ENCODE results near the gene NDUFB8.
A peak's percentile ranks its signal among the peaks of the same experiment; 100 is the strongest.

Gene NDUFB8

GRCh38 chr10:100562008-100562672 lies 32.5 kb upstream of the NDUFB8 start:
- CTCF ChIA-PET = interaction anchor here (0.5 to 4.6 kb wide), 42 partner anchors 10 to 350 kb away, joined by 3 to 77 read pairs (median 4); partner anchors contain the start of genes HIF1AN and PAX2
- DNase-seq (ENCODE audit: low spot score) = peak; percentile 92
- POLR2A ChIA-PET (ENCODE audit: low non-redundant PET) = interaction anchor here (0.5 kb wide), 1 partner anchor 29 kb away, joined by 7 read pairs; no protein-coding TSS in a partner anchor
- peak; percentile 95 for TF ChIP-seq CTCF (conservative IDR thresholded peaks at IDR 0.05; ENCODE audit: low read depth)
- no peak overlapping the region for H3K27ac ChIP-seq

DNA sequence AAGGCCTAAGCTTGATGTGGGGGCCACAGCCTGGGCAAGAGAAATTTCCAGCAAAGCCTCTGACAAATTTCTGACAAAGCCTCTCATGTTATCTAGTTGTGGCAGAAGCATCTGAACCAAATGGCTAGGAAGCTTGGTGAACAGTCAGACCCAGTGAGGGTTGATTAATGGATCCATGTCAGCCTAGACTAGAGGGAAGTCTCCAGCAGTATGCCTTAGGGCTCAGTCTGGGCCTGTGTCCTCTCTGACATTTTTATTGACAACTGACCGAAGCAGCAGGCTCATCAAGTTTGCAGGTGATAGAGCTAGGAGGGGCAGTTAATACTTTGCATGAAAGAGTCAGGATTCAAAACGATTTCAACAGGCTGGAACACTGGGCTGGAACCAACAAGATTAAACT lies 31.3 kb upstream of the NDUFB8 start:
- no peak overlapping the region for H3K27ac ChIP-seq
- ChIA-PET CTCF (interaction anchor here (0.6 to 4.6 kb wide), 9 partner anchors 11 to 507 kb away, joined by 3 to 77 read pairs (median 5); partner anchors contain the start of gene PAX2), POLR2A (ENCODE audit: low non-redundant PET) (interaction anchor here (0.5 kb wide), 1 partner anchor 436 kb away, joined by 3 read pairs; no protein-coding TSS in a partner anchor)
- DNase-seq (ENCODE audit: low spot score) = no peak
- TF ChIP-seq CTCF (conservative IDR thresholded peaks at IDR 0.05; ENCODE audit: low read depth) = no peak

GRCh38 chr10:100560248-100560647 lies 30.6 kb upstream of the NDUFB8 start:
- H3K27ac ChIP-seq = no peak overlapping the region
- DNase-seq (ENCODE audit: low spot score) = no peak
- no peak for TF ChIP-seq CTCF (conservative IDR thresholded peaks at IDR 0.05; ENCODE audit: low read depth)
- POLR2A ChIA-PET (ENCODE audit: low non-redundant PET) = no interaction called here
- CTCF ChIA-PET = interaction anchor here (0.6 to 4.6 kb wide), 5 partner anchors 11 to 661 kb away, joined by 3 to 77 read pairs (median 6); partner anchors contain the start of gene PAX2

- TF ChIP-seq CTCF (conservative IDR thresholded peaks at IDR 0.05; ENCODE audit: low read depth) = no peak
- POLR2A ChIA-PET (ENCODE audit: low non-redundant PET) = no interaction called here
- H3K27ac ChIP-seq = no peak overlapping the region
- CTCF ChIA-PET = interaction anchor here (0.6 to 1.1 kb wide), 2 partner anchors 15 to 174 kb away, joined by 3 to 6 read pairs; no protein-coding TSS in a partner anchor
- no peak for DNase-seq (ENCODE audit: low spot score)
Observed at GRCh38 chr10:100554902-100555301, 25.2 kb upstream of the NDUFB8 start.

- DNase-seq (ENCODE audit: low spot score) = no peak
- no peak overlapping the region for H3K27ac ChIP-seq
- TF ChIP-seq CTCF (conservative IDR thresholded peaks at IDR 0.05; ENCODE audit: low read depth) = no peak
- ChIA-PET CTCF (interaction anchor here (0.5 to 1.1 kb wide), 2 partner anchors 21 to 175 kb away, joined by 6 read pairs; no protein-coding TSS in a partner anchor), POLR2A (ENCODE audit: low non-redundant PET) (interaction anchor here (0.6 kb wide), 1 partner anchor 17 kb away, joined by 3 read pairs; no protein-coding TSS in a partner anchor)
Observed at GRCh38 chr10:100553929-100554328, 24.3 kb upstream of the NDUFB8 start.

DNA sequence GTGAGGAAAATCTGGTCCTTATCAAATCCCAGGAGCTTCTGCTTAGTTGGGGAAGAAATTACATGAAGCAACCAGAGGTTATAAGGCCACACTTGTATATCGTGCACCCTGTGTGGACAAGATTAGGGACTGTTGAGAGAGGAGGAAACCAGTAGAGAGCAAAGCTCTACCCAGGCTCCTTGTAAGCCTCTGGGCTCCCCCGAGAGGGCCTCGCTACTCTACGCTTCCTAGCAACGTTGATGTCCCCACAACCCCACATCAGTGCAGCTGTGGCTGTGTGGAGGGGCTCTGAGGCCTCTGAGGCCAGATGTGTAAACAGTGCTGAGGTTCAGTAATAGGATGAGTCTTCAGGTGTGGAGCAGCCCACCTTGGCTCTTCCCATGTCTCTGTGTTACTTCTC lies 22.1 kb upstream of the NDUFB8 start:
- no peak overlapping the region for H3K27ac ChIP-seq
- ChIA-PET POLR2A (ENCODE audit: low non-redundant PET) (interaction anchor here (0.5 kb wide), 1 partner anchor 13 kb away, joined by 9 read pairs; no protein-coding TSS in a partner anchor), CTCF (interaction anchor here (0.5 to 0.6 kb wide), 2 partner anchors 10 to 389 kb away, joined by 3 read pairs; no protein-coding TSS in a partner anchor)
- no peak for DNase-seq (ENCODE audit: low spot score)
- TF ChIP-seq CTCF (conservative IDR thresholded peaks at IDR 0.05; ENCODE audit: low read depth) = no peak

All from RWPE1 (cell line).